HG03095 (cell line): Measurements from ENCODE around the gene TBRG4.

Experiments
- ATAC-seq: cut with Tn5 transposase; IDR thresholded peaks from one replicate; pipeline ENCODE4 v1.9.1; 2021; ENCODE audit warnings: moderate library complexity; ENCODE audit not compliant: unreplicated experiment

TBRG4 gene

GRCh38 chr7:45075871-45076796, 35.4 kb downstream of the TBRG4 start:
- no peak for ATAC-seq

- ATAC-seq, result no peak
Observed at GRCh38 chr7:45075355-45075644, 36.2 kb downstream of the TBRG4 start.

GRCh38 chr7:45074528-45075354, 36.8 kb downstream of the TBRG4 start:
- ATAC-seq, result no peak

GRCh38 chr7:45073786-45074527, 37.5 kb downstream of the TBRG4 start:
- no peak for ATAC-seq

- no peak for ATAC-seq
Observed at GRCh38 chr7:45073031-45073785, 38.3 kb downstream of the TBRG4 start.

- no peak for ATAC-seq
Observed at GRCh38 chr7:45072131-45073030, 39.1 kb downstream of the TBRG4 start.

GRCh38 chr7:45071528-45071927, 40.0 kb downstream of the TBRG4 start:
- no peak for ATAC-seq

GRCh38 chr7:45070254-45070642, 41.2 kb downstream of the TBRG4 start:
- no peak for ATAC-seq

- ATAC-seq, result no peak
Observed at GRCh38 chr7:45069444-45070253, 41.8 kb downstream of the TBRG4 start.

- no peak for ATAC-seq
Observed at GRCh38 chr7:45068236-45069023, 43.1 kb downstream of the TBRG4 start.

GRCh38 chr7:45067582-45067981, 43.9 kb downstream of the TBRG4 start:
- no peak for ATAC-seq

GRCh38 chr7:45066409-45066808, 45.1 kb downstream of the TBRG4 start:
- ATAC-seq, result no peak

- no peak for ATAC-seq
Observed at GRCh38 chr7:45065031-45065995, 46.2 kb downstream of the TBRG4 start.

GRCh38 chr7:45064047-45064725, 47.3 kb downstream of the TBRG4 start:
- ATAC-seq, result no peak

GRCh38 chr7:45061806-45062425, 49.6 kb downstream of the TBRG4 start:
- no peak for ATAC-seq

- ATAC-seq, result no peak
Observed at GRCh38 chr7:45061352-45061751, 50.1 kb downstream of the TBRG4 start.
